GM21576 (cell line): ENCODE measurements around the gene CORO1A.
"Not testable (repeated sequence)": the region's sequence is repeated elsewhere in the genome, so short reads cannot be mapped to it uniquely, and the experiment has no call there.

ENCODE experiments used
- ATAC-seq: cut with Tn5 transposase; IDR thresholded peaks from one replicate; pipeline ENCODE4 v1.9.1; 2021; ENCODE audit warnings: mild to moderate bottlenecking, moderate library complexity; ENCODE audit not compliant: unreplicated experiment

The CORO1A gene

GRCh38 chr16:30199608-30200343 is 16.4 kb downstream of the CORO1A start:
- ATAC-seq: not testable (repeated sequence)

DNA sequence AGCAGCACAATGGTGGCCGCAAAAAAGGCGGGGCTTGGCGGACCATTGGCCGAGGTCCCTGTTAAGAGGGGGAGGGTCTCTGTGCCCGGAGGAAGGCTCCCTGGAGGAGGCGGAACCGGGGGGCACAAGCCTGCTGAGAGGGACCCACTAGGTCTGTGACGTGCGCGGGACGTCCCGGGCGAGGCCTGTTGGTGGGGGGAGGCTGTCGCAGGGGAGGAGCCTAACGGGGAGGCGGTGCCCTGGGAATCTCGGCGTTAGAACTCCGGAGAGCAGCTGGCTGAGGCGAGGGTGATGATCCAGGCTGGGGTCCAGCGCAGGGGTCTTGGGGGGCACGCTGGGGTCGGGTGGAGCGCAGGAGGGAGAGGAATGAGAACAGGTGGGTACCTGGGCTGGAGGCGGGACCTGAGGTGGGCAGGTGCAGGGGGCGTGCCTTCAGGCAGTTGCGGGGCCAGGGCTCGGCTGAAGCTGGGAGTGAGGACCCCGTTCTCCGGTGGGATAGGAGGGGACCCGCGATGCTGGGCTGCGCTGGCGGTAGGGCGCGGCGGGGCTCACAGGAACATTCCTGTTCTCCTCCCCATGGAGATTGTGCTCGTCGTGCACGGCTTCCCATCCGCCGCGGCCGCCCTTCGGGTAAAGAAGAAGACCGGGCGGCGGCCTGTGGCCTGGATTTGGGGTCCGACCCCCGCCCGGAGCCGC is 22.3 kb downstream of the CORO1A start:
- ATAC-seq: not testable (repeated sequence)

- ATAC-seq: not testable (repeated sequence)
Observed at GRCh38 chr16:30206252-30206651, 22.9 kb downstream of the CORO1A start.

DNA sequence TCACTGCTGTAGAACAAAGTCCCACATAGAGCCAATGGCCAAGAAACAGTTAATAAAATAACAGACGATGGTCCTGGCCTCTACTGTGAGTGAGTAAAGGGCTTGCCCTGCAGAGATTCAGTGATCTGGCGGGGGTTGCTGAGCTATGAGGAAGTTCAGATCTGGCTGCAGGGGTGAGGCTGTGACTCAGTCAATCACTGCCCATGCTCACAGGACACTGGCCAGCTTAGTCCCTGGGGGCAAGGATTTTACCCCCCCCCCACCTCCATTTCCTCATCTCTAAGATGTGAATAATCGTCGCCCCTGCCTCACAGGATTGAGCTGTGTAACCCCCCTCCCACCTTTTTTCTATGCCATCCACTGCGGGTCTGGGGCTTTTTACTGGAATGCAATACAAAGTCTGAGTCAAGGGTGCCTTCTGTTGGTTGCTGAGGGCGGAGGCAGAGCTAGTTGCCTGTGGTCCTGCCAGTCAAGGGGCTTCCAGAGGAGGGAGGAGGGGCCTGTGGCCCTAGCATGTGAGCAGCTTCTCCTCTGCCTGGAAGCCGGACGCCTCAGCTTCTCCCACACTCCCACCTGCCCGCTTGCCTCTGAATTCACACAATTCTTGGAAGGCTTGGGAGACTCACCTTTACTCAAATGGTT is 23.8 kb downstream of the CORO1A start:
- not testable (repeated sequence) for ATAC-seq

DNA sequence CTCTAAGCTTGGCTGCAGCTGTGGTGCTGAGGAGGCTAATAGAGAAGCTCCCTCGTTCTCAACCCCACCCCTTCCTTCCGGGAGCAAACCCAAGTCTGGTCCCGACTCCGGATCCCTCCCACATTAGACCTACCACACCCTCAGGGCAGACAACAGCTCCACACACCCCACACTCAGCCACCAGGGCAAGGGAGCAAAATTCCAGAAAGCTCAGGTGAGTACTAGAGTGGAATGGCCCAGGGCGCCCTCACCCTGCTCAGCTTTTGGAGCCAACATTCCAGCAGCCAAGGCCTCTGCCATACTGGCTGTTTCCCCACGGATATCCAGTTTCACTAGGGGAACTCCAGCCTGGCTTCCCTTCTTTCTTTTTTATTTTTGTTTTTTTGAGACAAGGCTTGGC is 25.6 kb downstream of the CORO1A start:
- ATAC-seq: not testable (repeated sequence)

GRCh38 chr16:30211414-30211813 is 28.0 kb downstream of the CORO1A start:
- not testable (repeated sequence) for ATAC-seq

GRCh38 chr16:30217082-30217481 is 33.7 kb downstream of the CORO1A start:
- ATAC-seq: not testable (repeated sequence)
